GM18951 (cell line): ENCODE results near the gene RNF7.
"Not testable (repeated sequence)": the region's sequence is repeated elsewhere in the genome, so short reads cannot be mapped to it uniquely, and the experiment has no call there.

Experiments used
- POLR2A ChIP-seq: IDR thresholded peaks from 4 replicates; pipeline ENCODE4 v1.6.1; 2011; ENCODE audit warnings: mild to moderate bottlenecking; ENCODE audit not compliant: insufficient read length, insufficient read depth; ENCODE audit errors: extremely low read depth
- in situ Hi-C: fragments of 300-500 bp; cut with MboI; formaldehyde crosslinking; loops from one replicate; pipeline ENCODE4 v1.12.0; 2022; ENCODE audit warnings: low sequenced_read_pairs, mixed read lengths, inconsistent platforms; ENCODE audit not compliant: unreplicated experiment

RNF7 gene

DNA sequence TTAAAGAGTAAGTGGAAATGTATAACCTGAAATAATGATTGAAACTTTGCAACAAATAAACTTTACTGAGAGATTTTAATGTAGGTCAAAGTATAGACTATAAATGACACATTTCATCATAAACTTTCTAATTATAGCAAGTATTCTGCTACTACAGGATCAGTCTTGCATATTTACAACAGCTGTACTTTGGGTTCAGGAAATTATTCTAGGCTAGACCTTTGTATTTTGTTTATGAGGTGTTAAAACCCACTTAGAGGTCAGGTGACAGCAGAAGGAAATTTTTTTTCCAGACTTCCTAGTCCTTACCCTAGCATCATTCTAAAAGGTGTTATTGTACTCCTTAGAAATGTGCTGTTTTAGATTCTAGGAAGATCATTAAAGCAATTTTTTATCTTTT, 2.3 kb downstream of the RNF7 start:
- in situ Hi-C loops = no loop called here
- no peak for TF ChIP-seq POLR2A

DNA sequence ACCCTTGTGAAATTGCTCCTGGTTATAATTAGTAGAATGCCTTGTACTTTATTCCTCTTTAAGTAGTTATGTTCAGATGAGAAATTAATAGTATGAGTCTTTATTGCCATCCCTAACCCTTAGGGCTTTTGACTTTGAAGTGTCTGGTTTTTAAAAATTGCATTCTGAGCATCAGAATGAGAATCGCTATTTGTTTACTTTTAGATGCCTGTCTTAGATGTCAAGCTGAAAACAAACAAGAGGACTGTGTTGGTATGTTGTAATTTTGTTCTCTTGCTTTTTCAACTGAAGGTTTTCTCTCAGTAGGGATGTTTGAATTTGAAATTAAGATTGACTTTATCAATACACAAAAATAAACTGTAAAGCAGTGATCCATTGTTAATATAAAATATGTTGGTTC, 5.2 kb downstream of the RNF7 start:
- no peak for TF ChIP-seq POLR2A
- in situ Hi-C loops = no loop called here

DNA sequence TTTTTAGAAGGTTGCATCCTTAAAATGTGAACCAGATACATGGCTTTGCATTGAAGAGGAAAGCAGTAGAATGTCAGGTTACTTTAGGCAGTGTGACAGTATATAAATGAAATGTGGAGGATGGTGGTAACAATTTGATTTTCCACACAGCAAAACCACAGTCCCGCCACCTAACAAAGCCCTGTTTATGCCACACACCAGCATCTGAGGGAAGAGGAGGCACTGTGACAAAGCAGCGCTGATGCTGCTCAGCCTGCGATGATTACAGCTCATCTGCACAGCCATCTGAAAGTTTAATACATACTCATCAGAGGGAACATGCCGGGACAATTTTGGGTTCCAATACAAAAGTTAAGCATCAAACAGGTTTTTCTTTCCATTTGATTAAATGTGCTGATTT, 8.9 kb downstream of the RNF7 start:
- no peak for TF ChIP-seq POLR2A
- in situ Hi-C loops = no loop called here

DNA sequence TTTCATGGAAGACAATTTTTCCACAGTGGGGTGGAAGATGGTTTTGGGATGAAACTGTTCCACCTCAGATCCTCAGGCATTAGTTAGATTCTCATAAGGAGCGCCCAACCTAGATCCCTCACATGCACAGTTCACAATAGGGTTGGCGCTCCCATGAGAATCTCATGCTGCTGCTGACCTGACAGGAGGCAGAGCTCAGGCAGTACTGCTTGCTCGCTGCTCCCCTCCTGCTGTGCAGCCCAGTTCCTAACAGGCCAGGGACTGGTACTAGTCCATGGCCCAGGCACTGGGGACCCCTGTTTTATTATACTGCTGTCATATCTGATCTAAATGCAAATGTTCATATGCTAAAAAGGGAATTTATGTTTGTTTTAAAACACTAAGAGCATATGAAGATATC, 15.3 kb downstream of the RNF7 start:
- in situ Hi-C loops = no loop called here

DNA sequence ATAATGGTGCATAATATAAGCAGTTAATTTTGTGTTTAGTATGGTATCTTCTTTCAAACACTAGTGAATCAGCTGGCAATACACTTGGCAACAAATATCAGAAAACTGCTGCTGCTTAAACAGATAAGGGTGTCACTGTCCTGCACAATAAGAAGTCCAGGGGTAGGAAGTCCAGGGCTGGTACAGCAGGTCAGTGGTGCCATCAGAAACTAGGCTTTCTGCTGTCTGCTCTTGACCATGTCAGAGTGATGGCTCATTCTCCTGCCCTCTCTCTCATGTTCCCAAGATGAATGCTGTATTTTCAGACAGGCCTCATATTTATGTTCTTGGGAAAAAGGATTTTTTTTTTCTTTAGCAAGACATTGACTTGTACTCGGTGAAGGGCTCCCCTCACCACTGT, 15.9 kb downstream of the RNF7 start:
- in situ Hi-C loops = no loop called here
- TF ChIP-seq POLR2A = no peak

More for the DNA sequence above, 15.3 kb downstream of the RNF7 start:
- TF ChIP-seq POLR2A = no peak

DNA sequence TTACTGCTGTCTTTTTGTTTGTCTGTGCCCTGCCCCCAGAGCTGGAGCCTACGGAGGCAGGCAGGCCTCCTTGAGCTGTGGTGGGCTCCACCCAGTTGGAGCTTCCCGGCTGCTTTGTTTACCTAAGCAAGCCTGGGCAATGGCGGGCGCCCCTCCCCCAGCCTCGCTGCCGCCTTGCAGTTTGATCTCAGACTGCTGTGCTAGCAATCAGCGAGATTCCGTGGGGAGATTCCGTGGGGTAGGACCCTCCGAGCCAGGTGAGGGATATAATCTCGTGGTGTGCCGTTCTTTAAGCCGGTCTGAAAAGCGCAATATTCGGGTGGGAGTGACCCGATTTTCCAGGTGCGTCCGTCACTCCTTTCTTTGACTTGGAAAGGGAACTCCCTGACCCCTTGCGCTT, 24.5 kb downstream of the RNF7 start:
- in situ Hi-C loops = not testable (repeated sequence)

DNA sequence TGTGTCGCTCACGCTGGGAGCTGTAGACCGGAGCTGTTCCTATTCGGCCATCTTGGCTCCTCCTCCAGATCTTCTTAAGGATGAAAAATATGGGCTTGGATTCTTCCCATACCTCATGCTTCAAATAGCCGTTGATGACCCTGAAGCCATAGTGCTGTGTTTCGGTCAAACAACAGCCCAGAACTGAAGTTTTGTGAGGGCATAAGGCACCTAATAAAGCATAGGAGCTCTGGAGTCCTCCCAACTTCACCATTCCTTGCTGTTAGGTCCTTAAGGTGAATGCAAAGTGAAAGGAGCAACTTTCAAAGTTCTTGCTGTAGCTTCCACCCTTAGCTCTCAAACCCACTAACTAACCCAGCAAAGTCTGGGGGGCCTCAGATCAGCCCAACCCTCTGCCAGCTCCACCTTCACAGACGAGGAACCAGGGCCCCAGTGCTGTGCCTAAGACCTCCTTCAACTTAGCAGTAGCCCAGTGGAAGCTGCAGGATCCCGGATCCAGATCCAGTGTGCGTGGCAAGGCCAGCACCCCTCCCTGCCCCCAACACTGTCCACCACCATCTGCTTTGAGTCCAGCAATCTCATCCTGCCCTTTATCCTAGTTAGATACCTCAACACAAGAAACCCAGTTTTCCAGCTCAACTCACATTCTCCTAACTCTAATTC, 25.1 kb downstream of the RNF7 start, which contains the start of gene GRK7:
Gene GRK7, plus strand, starts transcription at position 321 of the 663 bp plus-strand sequence. CDS start 14,877 bp downstream, outside the sequence.
- in situ Hi-C loops = no loop called here
- TF ChIP-seq POLR2A = no peak

DNA sequence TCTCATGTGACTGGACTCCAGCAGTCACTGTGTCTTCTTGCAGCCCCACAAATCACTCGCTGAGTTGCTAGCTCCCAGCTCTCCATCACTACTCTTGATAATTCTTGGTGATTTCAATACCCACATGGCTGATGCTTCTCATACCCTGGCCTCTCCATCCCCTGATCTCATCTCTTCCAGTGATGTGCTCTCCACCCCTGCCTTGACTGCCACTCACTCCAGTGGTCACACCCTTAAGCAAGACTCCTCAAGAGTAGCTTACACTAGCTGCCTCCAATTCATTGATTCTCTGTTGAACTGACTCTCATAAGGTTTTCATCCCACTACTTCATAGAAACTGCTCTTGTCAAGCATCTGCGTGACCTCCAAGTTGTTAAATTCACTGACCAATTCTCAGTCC, 25.9 kb downstream of the RNF7 start:
- TF ChIP-seq POLR2A = no peak
- in situ Hi-C loops = no loop called here

DNA sequence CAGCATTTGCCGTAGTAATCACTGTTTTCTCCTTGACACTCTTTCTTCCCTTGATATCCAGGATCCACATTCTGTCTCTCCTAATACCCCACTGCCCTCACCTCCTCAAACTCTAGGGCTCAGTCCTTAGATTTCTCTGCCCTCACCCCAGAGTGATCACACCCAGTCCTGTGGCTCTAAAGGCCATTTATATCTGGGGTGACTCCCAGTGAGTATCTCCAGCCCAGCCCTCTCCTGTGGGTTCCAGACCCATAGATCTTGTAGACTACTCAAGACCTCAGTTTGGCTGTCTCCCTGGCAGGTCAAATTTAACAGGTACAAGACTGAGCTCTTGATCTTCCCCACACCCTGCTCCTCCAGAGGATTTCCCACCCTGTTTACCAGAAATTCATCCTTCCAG, 26.4 kb downstream of the RNF7 start:
- in situ Hi-C loops = no loop called here
- no peak for TF ChIP-seq POLR2A

DNA sequence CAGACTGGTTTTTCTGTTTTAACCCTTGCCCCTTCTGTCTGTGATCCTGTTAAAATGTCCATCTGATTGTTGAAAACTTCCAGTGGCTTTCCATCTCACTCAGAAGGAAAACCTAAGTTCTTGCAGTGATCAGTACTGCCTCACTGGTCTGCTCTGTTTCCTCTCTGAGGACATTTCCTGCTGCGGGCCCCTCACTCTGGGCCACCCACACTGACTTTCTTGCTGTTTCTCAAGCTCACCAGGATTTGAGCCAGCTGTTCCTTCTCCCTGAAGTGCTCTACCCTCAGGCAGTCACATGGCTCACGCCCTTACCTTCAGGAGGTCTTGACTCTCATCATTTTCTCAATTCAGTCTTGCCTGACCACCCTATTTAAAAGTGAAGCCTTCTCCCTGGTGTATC, 26.9 kb downstream of the RNF7 start:
- in situ Hi-C loops = no loop called here
- TF ChIP-seq POLR2A = no peak

DNA sequence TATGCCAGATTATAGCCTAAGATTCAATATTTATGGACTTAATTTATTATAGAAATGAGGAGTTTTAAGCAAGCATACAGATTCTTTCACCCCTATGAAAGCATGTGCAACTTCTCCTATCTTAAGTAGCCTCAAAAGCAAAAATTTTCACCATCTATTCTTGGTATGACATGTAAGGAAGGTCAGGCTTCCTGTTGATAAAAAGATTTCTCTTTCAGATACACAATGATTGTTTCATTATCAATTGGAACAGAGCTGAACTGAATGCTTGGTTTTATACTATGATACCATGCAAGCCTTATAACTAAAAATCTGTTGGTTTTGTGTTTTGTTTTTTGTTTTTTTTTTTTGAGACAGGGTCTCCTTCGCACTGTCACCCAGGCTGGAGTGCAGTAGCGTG, 29.0 kb downstream of the RNF7 start:
- in situ Hi-C loops = no loop called here
- TF ChIP-seq POLR2A = no peak

DNA sequence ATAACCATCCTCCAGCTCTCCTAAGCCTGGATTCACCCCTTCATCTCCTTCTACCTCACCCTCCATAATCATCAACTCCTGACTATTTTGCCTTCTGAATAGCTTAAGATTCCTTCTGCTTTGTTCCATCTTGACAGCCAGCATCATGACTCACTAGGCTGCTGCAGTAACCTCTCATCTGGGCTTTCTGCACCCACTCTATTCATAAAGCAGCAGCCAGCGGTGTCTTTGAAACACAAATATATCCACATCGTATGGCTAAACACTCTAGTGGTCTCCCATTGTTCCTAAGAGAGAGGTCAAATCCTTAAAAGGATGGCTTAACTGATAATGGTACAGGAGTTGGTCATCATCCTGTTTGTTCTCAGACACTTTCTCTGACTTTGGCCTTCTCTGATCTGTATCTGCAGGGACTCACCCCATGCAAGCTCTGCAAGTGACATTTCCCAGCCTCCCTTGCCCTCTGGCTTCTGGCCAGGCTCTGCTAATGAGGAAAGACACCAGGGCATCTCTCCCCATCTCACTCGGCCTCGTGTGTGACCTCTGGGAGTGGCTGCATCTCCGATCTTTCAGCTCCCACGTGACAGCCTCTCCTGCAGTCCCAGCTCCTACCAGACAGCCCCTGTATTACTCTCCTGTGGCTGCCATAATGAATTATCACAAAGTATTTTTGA, 31.3 kb downstream of the RNF7 start:
- TF ChIP-seq POLR2A = no peak
- in situ Hi-C loops = no loop called here

DNA sequence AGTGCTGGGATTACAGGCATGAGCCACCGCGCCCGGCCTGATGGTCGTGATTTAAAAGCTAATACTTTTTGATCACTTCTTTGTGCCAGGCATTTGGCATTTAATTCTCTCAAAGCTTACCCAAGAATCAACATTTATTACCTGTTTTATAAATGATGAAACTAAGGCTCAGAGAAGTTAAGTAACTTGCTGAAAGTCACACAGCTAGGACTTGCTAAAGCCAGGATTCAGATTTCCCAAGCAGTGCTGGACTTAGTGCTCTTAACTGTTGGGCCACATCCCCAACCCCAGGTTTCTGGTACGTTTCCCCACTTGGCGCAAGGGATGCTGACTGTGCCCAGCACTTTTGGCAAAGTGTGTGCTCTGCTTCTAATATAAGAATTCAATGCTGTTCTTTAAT, 35.6 kb downstream of the RNF7 start:
- no peak for TF ChIP-seq POLR2A
- in situ Hi-C loops = no loop called here

DNA sequence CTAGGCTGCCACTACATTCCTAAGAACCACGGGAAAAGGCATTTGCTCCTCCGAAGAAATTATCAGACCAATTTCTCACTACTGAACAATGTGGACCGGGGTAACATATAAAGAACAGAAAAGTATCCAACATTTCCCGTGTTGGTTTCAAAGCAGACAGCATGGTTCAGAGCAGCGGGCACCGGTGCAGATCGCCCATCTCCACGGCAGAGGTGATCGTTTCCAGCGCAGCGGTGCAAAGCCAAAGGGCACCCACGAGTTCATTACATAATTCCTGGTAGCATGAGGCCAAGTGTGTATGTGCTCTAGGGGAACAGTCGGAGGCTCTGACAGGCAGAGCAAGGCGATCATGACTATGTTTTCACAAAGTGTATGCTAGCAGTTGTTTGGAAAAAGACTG, 38.3 kb downstream of the RNF7 start:
- in situ Hi-C loops = no loop called here
- no peak for TF ChIP-seq POLR2A
